ENCODE results near the gene WNT16.

WNT16 gene

GRCh38 chr7:121344093-121344492 lies 15.3 kb downstream of the WNT16 start:
- no peak for DNase-seq (ENCODE audit: low read depth)

- no peak for DNase-seq (ENCODE audit: low read depth)
These were observed 15.7 kb downstream of the WNT16 start for GRCh38 chr7:121344497-121344896.

- no peak for DNase-seq (ENCODE audit: low read depth)
These were observed 22.9 kb downstream of the WNT16 start for GRCh38 chr7:121351682-121352081.

- DNase-seq (ENCODE audit: low read depth), result no peak
These were observed 23.5 kb downstream of the WNT16 start for GRCh38 chr7:121352323-121352722.

- no peak for DNase-seq (ENCODE audit: low read depth)
These were observed 26.8 kb downstream of the WNT16 start for GRCh38 chr7:121355574-121355973.

GRCh38 chr7:121360564-121360963 lies 31.8 kb downstream of the WNT16 start:
- DNase-seq (ENCODE audit: low read depth), result no peak

- DNase-seq (ENCODE audit: low read depth), result no peak
These were observed 38.1 kb downstream of the WNT16 start for GRCh38 chr7:121366852-121367431.

GRCh38 chr7:121369462-121369861 lies 40.7 kb downstream of the WNT16 start:
- no peak for DNase-seq (ENCODE audit: low read depth)

- no peak for DNase-seq (ENCODE audit: low read depth)
These were observed 42.6 kb downstream of the WNT16 start for GRCh38 chr7:121371367-121371766.

- DNase-seq (ENCODE audit: low read depth), result no peak
These were observed 43.1 kb downstream of the WNT16 start for GRCh38 chr7:121371883-121372282.

GRCh38 chr7:121372376-121373010 lies 43.7 kb downstream of the WNT16 start:
- no peak for DNase-seq (ENCODE audit: low read depth)

- DNase-seq (ENCODE audit: low read depth), result no peak
These were observed 44.4 kb downstream of the WNT16 start for GRCh38 chr7:121373177-121373576.

GRCh38 chr7:121376979-121377378 lies 48.2 kb downstream of the WNT16 start:
- no peak for DNase-seq (ENCODE audit: low read depth)

- DNase-seq (ENCODE audit: low read depth), result no peak
These were observed 51.1 kb downstream of the WNT16 start for GRCh38 chr7:121379930-121380329.

- DNase-seq (ENCODE audit: low read depth), result no peak
These were observed 53.7 kb downstream of the WNT16 start for GRCh38 chr7:121382473-121382872.

- no peak for DNase-seq (ENCODE audit: low read depth)
These were observed 54.6 kb downstream of the WNT16 start for GRCh38 chr7:121383235-121383910.

GRCh38 chr7:121384265-121384664 lies 55.5 kb downstream of the WNT16 start:
- no peak for DNase-seq (ENCODE audit: low read depth)

- no peak for DNase-seq (ENCODE audit: low read depth)
These were observed 56.4 kb downstream of the WNT16 start for GRCh38 chr7:121385056-121385799.

- no peak for DNase-seq (ENCODE audit: low read depth)
These were observed 57.0 kb downstream of the WNT16 start for GRCh38 chr7:121385800-121386179.

GRCh38 chr7:121388950-121389349 lies 60.1 kb downstream of the WNT16 start:
- no peak for DNase-seq (ENCODE audit: low read depth)

GRCh38 chr7:121390109-121390508 lies 61.3 kb downstream of the WNT16 start:
- DNase-seq (ENCODE audit: low read depth), result no peak

GRCh38 chr7:121390617-121391016 lies 61.8 kb downstream of the WNT16 start:
- DNase-seq (ENCODE audit: low read depth), result no peak
